Left renal cortex interstitium (tissue), 4 donors: ENCODE measurements around the gene PSG5. TPM values are rescaled to one million over a fixed set of nuclear protein-coding genes. Genes with fewer than 3 reads are reported as not detected.
"Not testable (repeated sequence)": the region's sequence is repeated elsewhere in the genome, so short reads cannot be mapped to it uniquely, and the experiment has no call there.

ENCODE experiments used
- DNase-seq, 4 donors: peaks; one replicate each; pipeline ENCODE4 v3.0.0-alpha.2; 2013; ENCODE audit warnings: low read depth in 4 of 4, low spot score in 2 of 4, missing footprints in 1 of 4
- polyA plus RNA-seq, 4 donors: library from polyadenylated mRNA; unstranded; fragments of 120-200 nt; gene quantifications; one replicate each; pipeline ENCODE4 v1.2.1, GENCODE V29; 2013; ENCODE audit not compliant: insufficient read length in 4 of 4

PSG5 gene
- under 1 TPM in 2 of 4 donors, not detected in 2; 0.11 to 0.34 TPM for polyA plus RNA-seq

GRCh38 chr19:43186311-43186935 is at the start of gene PSG5:
Gene PSG5 (minus strand): TSS chr19:43186536. CDS start chr19:43186405, 131 bp downstream.
- not testable (repeated sequence) for DNase-seq

GRCh38 chr19:43235686-43236085 is 49.4 kb upstream of the PSG5 start:
- DNase-seq, result not testable (repeated sequence)

DNA sequence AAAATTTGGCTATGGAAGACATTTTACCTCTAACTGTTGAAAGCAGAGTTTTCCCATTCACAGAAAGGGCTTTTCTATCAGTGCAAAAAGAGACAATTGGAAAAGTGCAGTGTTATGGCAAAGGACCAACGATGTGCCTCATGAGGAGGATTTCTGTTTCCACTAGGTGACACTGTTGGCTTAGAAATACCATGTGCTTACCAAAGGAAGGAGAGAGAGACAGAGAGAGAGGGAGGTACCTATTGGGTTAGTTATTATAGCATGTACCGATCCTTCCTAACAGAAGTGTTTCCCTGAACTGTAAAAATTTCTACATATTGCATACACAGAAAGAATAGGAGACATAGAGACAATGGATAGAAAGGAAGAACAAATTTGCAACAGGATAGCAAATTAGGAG is 43.0 kb upstream of the PSG5 start:
- no peak for DNase-seq

DNA sequence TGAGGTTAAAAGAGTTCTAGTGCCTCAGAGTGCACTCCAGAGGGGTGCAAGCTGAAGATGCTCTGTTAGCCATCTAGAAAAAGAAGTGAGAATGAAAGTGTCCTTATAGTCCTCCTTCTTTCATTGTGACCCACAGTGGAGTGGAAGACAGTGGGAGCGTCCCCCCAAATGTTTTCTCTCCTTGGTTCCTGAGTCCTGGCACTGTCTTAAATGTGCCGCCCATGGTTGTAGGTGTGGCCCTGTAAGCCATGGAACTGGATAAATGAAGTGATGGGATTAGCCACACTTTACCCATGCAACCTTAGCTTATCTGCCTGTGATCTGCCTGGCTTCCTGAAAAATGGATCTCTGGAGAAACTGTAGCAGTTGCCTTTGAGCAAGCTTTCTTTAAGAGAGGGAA is 42.4 kb upstream of the PSG5 start:
- DNase-seq, result not testable (repeated sequence)

- DNase-seq, result not testable (repeated sequence)
Observed at GRCh38 chr19:43226986-43227385, 40.6 kb upstream of the PSG5 start.

GRCh38 chr19:43224855-43225253 is 38.5 kb upstream of the PSG5 start:
- DNase-seq, result no peak

GRCh38 chr19:43224201-43224854 is 38.0 kb upstream of the PSG5 start:
- DNase-seq, result not testable (repeated sequence)

- not testable (repeated sequence) for DNase-seq
Observed at GRCh38 chr19:43221891-43222290, 35.6 kb upstream of the PSG5 start.

GRCh38 chr19:43219136-43219535 is 32.8 kb upstream of the PSG5 start:
- not testable (repeated sequence) for DNase-seq

GRCh38 chr19:43215881-43216280 is 29.5 kb upstream of the PSG5 start:
- DNase-seq, result not testable (repeated sequence)

DNA sequence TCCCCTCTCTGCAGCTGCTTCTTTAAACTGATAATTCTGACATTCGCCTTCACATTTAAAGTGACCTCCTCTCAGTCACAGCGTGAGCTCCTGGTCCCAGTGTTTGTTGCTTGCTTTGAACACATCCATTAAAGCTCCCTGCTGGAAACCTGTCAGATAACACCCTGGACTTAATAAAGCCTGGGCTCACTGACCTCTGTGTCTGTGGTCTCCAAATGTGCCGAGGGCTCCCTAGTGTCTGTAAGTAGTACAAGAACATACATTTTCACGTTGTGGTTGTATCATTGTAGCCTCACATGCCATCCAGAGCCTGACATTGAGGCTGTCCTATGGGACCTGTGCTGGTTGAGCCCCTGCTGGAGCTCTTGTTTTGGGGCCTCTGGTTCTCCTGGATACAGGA is 21.7 kb upstream of the PSG5 start:
- no peak for DNase-seq

DNA sequence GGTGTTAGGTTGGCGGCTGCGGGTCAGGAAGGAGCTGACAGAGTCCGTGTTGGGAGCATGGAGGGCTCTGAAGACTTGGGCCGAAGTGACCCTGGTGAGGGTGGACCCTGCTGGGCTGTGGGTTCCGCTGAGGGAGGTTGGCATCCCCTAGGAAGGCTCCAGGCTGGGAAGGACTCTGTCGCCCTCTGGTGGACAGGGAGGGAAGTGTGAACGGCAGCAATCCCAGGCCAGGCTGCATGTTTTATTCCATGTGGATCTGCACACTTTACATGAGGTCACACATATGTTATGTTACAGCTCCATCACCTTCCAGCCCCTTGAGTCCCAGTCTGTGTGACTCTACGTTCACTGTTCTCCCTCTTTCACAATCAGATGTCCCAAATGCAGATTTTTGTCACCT is 20.8 kb upstream of the PSG5 start:
- DNase-seq, result not testable (repeated sequence)

- not testable (repeated sequence) for DNase-seq
Observed at GRCh38 chr19:43205471-43206105, 19.3 kb upstream of the PSG5 start, which contains the start of gene PSG4. Gene PSG4 (minus strand): TSS chr19:43205638. CDS start chr19:43205536, 102 bp downstream.

GRCh38 chr19:43203611-43204010 is 17.3 kb upstream of the PSG5 start:
- DNase-seq, result not testable (repeated sequence)

- DNase-seq, result not testable (repeated sequence)
Observed at GRCh38 chr19:43201891-43202290, 15.6 kb upstream of the PSG5 start.

- DNase-seq, result not testable (repeated sequence)
Observed at GRCh38 chr19:43201337-43201801, 15.0 kb upstream of the PSG5 start.

DNA sequence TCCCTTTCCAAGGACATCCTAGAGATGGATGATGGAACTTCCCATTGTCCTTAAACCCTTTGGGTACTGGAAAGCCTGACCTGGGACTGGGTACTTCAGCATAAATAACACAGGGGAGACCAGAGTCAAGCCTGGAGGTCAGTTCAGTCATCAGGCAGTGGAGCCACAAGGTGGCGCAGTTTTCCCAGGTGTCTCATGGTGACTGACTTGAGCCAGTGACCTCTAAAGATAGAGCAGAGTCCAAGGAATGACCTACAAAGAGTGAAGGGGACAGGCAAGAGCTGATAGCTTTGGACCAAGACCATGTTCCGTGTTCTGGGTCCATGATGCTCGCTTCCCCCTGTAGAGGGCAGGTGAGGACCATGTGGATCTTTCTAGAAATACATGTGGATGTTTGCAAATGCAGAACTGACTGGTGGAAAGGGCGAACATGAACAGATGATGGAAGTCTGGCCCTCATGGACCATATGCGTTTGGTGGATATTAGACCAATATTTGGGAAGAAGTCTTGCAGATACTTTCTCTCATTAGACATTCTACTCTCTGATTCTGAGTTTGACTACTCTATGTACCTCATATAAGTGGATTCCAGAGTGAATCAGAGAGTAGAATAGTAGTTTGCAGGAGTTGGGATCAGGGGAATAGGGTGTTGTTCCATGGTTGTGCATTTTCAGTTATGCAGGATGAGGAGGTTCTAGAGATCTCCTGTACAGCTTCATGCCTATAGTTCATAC is 12.5 kb upstream of the PSG5 start:
- DNase-seq, result not testable (repeated sequence)

GRCh38 chr19:43197666-43198397 is 11.5 kb upstream of the PSG5 start:
- not testable (repeated sequence) for DNase-seq

GRCh38 chr19:43194397-43194796 is 8.1 kb upstream of the PSG5 start:
- not testable (repeated sequence) for DNase-seq
